OCI-LY1 (cell line): ENCODE measurements around the gene TPH1.

Experiments
- EZH2 ChIP-seq: fragments of 200-600 bp; sonication (generic), shearing (Covaris generic); IDR thresholded peaks from 2 replicates; pipeline ENCODE4 v1.8.0; 2017; ENCODE audit warnings: borderline replicate concordance, mixed run types, mild to moderate bottlenecking, antibody characterized with exemption, low read length, moderate library complexity, mixed read lengths
- TF ChIP-seq, protein P1 (sequence below): fragments of 200-600 bp; sonication (generic), shearing (Covaris generic); IDR thresholded peaks from 2 replicates; pipeline ENCODE4 v1.5.1; 2017; ENCODE audit warnings: mild to moderate bottlenecking, antibody characterized with exemption, low read length, moderate library complexity, mixed read lengths

GRCh38 chr11:18016789-18017188 lies 29.3 kb downstream of the TPH1 start:
- TF ChIP-seq, protein P1, sequence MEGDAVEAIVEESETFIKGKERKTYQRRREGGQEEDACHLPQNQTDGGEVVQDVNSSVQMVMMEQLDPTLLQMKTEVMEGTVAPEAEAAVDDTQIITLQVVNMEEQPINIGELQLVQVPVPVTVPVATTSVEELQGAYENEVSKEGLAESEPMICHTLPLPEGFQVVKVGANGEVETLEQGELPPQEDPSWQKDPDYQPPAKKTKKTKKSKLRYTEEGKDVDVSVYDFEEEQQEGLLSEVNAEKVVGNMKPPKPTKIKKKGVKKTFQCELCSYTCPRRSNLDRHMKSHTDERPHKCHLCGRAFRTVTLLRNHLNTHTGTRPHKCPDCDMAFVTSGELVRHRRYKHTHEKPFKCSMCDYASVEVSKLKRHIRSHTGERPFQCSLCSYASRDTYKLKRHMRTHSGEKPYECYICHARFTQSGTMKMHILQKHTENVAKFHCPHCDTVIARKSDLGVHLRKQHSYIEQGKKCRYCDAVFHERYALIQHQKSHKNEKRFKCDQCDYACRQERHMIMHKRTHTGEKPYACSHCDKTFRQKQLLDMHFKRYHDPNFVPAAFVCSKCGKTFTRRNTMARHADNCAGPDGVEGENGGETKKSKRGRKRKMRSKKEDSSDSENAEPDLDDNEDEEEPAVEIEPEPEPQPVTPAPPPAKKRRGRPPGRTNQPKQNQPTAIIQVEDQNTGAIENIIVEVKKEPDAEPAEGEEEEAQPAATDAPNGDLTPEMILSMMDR: no peak
- no peak for TF ChIP-seq EZH2
